Eye (tissue), 1 donor: ENCODE data around the gene ERBB2.

ENCODE experiments used
- DNase-seq: peaks from one replicate; pipeline ENCODE4 v3.0.0-alpha.2; 2015

The ERBB2 gene

GRCh38 chr17:39679521-39680192, 20.2 kb upstream of the ERBB2 start:
- no peak for DNase-seq

GRCh38 chr17:39683295-39683939, 16.4 kb upstream of the ERBB2 start:
- DNase-seq = no peak

GRCh38 chr17:39684369-39685192, 15.3 kb upstream of the ERBB2 start:
- no peak for DNase-seq

GRCh38 chr17:39687101-39687545, 12.7 kb upstream of the ERBB2 start:
- no peak for DNase-seq

- DNase-seq = peak; percentile 96
These were observed 12.1 kb upstream of the ERBB2 start, which contains the start of gene PGAP3 for GRCh38 chr17:39687546-39688474. TSS of gene PGAP3 (minus strand) at chr17:39688057. CDS start at chr17:39688014, 43 bp downstream.

- no peak for DNase-seq
These were observed 11.4 kb upstream of the ERBB2 start for GRCh38 chr17:39688475-39688835.

- DNase-seq = no peak
These were observed 10.9 kb upstream of the ERBB2 start for GRCh38 chr17:39688945-39689344.

GRCh38 chr17:39694593-39694992, 5.3 kb upstream of the ERBB2 start:
- DNase-seq = no peak

- no peak for DNase-seq
These were observed 4.8 kb upstream of the ERBB2 start for GRCh38 chr17:39695089-39695474.

- no peak for DNase-seq
These were observed 3.1 kb upstream of the ERBB2 start for GRCh38 chr17:39696731-39697130.

- no peak for DNase-seq
These were observed 1.9 kb upstream of the ERBB2 start for GRCh38 chr17:39697961-39698360.

GRCh38 chr17:39699157-39699817, 577 bp upstream of the ERBB2 start:
- peak; percentile 36 for DNase-seq

GRCh38 chr17:39700148-39700987, 504 bp downstream of the ERBB2 start:
- DNase-seq = peak; percentile 87

GRCh38 chr17:39701012-39701783, 1.3 kb downstream of the ERBB2 start:
- no peak for DNase-seq

- DNase-seq = no peak
These were observed 2.0 kb downstream of the ERBB2 start for GRCh38 chr17:39701784-39702422.

GRCh38 chr17:39702901-39703893, 3.3 kb downstream of the ERBB2 start:
- no peak for DNase-seq

GRCh38 chr17:39703913-39704312, 4.0 kb downstream of the ERBB2 start:
- DNase-seq = no peak

- DNase-seq = no peak
These were observed 5.1 kb downstream of the ERBB2 start for GRCh38 chr17:39704821-39705551.
